AG04449 (cell line): ENCODE results near the gene TRIM25.

Experiments
- CTCF ChIA-PET: fragments of 350-600 bp; formaldehyde crosslinking; extraction: SDS; loops from one replicate; lab custom pipeline; 2021; ENCODE audit warnings: antibody characterized with exemption; lab: Yijun Ruan, JAX
- POLR2A ChIA-PET: fragments of 400-600, 350-600 bp; formaldehyde crosslinking; extraction: SDS; loops from one replicate; lab custom pipeline; 2020; ENCODE audit warnings: antibody characterized with exemption, inconsistent platforms; lab: Yijun Ruan, JAX
- DNase-seq: peaks from one replicate; pipeline ENCODE4 v3.0.0-alpha.2; 2010; ENCODE audit warnings: low read depth, low spot score
- H3K4me3 ChIP-seq: 2 replicates; pipeline ENCODE4 v1.5.1; 2011; ENCODE audit warnings: low read depth, mild to moderate bottlenecking, control low read depth, low read length
- CTCF ChIP-seq: IDR thresholded peaks from one replicate; pipeline ENCODE4 v1.5.1; 2011; ENCODE audit warnings: mild to moderate bottlenecking, moderate library complexity, low read length, control low read depth, inconsistent platforms; ENCODE audit not compliant: insufficient read depth; ENCODE audit errors: missing control alignments

TRIM25 gene

GRCh38 chr17:56930739-56931337 is 17.0 kb upstream of the TRIM25 start:
- no peak for TF ChIP-seq CTCF
- no peak for DNase-seq
- ChIA-PET POLR2A (no interaction called here), CTCF (interaction anchor here (1.7 to 7.8 kb wide), 2 partner anchors 10 to 111 kb away, joined by 11 to 48 read pairs; no protein-coding TSS in a partner anchor)
- H3K4me3 ChIP-seq: no peak overlapping the region

GRCh38 chr17:56929362-56929969 is 15.6 kb upstream of the TRIM25 start:
- H3K4me3 ChIP-seq: no peak overlapping the region
- DNase-seq: no peak
- CTCF ChIA-PET: interaction anchor here (1.2 to 7.8 kb wide), 3 partner anchors 10 to 110 kb away, joined by 3 to 48 read pairs (median 6); no protein-coding TSS in a partner anchor
- POLR2A ChIA-PET: no interaction called here
- TF ChIP-seq CTCF: no peak

GRCh38 chr17:56928586-56928985 is 14.7 kb upstream of the TRIM25 start:
- no peak overlapping the region for H3K4me3 ChIP-seq
- TF ChIP-seq CTCF: no peak
- ChIA-PET POLR2A (no interaction called here), CTCF (interaction anchor here (1.2 to 7.8 kb wide), 3 partner anchors 11 to 109 kb away, joined by 3 to 48 read pairs (median 6); no protein-coding TSS in a partner anchor)
- no peak for DNase-seq

- no peak for TF ChIP-seq CTCF
- POLR2A ChIA-PET: no interaction called here
- CTCF ChIA-PET: interaction anchor here (0.8 to 1.0 kb wide), 2 partner anchors 10 to 107 kb away, joined by 3 to 4 read pairs; no protein-coding TSS in a partner anchor
- no peak for DNase-seq
- no peak overlapping the region for H3K4me3 ChIP-seq
These were observed 12.9 kb upstream of the TRIM25 start for GRCh38 chr17:56926704-56927103.

- CTCF ChIA-PET: interaction anchor here (0.8 to 3.6 kb wide), 3 partner anchors 10 to 107 kb away, joined by 3 to 15 read pairs (median 4); no protein-coding TSS in a partner anchor
- H3K4me3 ChIP-seq: no peak overlapping the region
- TF ChIP-seq CTCF: no peak
- DNase-seq: no peak
- POLR2A ChIA-PET: no interaction called here
These were observed 12.4 kb upstream of the TRIM25 start for GRCh38 chr17:56926270-56926669.

- DNase-seq: no peak
- H3K4me3 ChIP-seq: no peak overlapping the region
- ChIA-PET CTCF (interaction anchor here (1.3 to 3.6 kb wide), 2 partner anchors 11 to 106 kb away, joined by 4 to 15 read pairs; no protein-coding TSS in a partner anchor), POLR2A (no interaction called here)
- no peak for TF ChIP-seq CTCF
These were observed 11.2 kb upstream of the TRIM25 start for GRCh38 chr17:56925088-56925487.
